B cell (primary cell): ENCODE results near the gene CACNA1D.

Experiments
- CTCF ChIP-seq: fragments of 200-600 bp; IDR thresholded peaks from one replicate; pipeline ENCODE4 v1.8.0; 2022; ENCODE audit warnings: antibody characterized with exemption, mild to moderate bottlenecking
- EZH2 ChIP-seq: IDR thresholded peaks from 2 replicates; pipeline ENCODE4 v1.6.1; 2012; ENCODE audit warnings: borderline replicate concordance, low read depth, mild to moderate bottlenecking, moderate library complexity, low read length; ENCODE audit not compliant: insufficient read depth, poor library complexity, severe bottlenecking

- TF ChIP-seq CTCF (no peak), EZH2 (no peak)
Measured at GRCh38 chr3:53812434-53812833, 318.0 kb downstream of the CACNA1D start.
